Right cardiac atrium (tissue), 5 donors: Measurements from ENCODE around the gene UQCC2. TPM values are rescaled to one million over a fixed set of nuclear protein-coding genes. Genes with fewer than 3 reads are reported as not detected.

ENCODE experiments used
- microRNA-seq, 2 donors: library from miRNA; unstranded; fragments of <30 nt; microRNA quantifications; one replicate each; pipeline ENCODE4 v1.2.0, GENCODE V29; 2020 to 2021
- polyA plus RNA-seq: library from polyadenylated mRNA; stranded (reverse); fragments of 200-250 nt; gene quantifications from one replicate; pipeline ENCODE4 v1.2.3, GENCODE V29; 2013
- total RNA-seq, 4 donors: library from RNA; stranded (reverse); fragmentation: NEBNext Ultra II Directional; extraction: Animal tissue kit (Norgen Biotek cat#: 25700); gene quantifications; one replicate each; pipeline ENCODE4 v1.2.1, GENCODE V29; 2021
- donor health status: healthy with polysubstance abuse.
- donor health status: DM: no; HTN: yes; CAD: no.
- donor health status: DM: no; HTN: no; CAD: no.
- donor health status: DM: no; HTN: yes; CAD: no; lungs with severe emphysema.
- donor health status: DM: yes; HTN: yes; CAD: no.

Gene UQCC2
- total and polyA plus RNA-seq, 5 donors, result 188 to 376 (median 235) TPM

Small RNA genes within 50 kb of the gene (microRNA-seq; reads per million reads assigned to microRNA genes)
- 1.1 to 1.7 reads per million in 2 donors for gene MIR3934

Other genes starting within 250 kb of the UQCC2 start
- 10 to 100 TPM; 14.6 to 17.8 (median 16.7) TPM for gene BAK1, start 131.4 kb downstream of the UQCC2 start, total RNA-seq
- 17.1 TPM for gene BAK1, start 131.4 kb downstream of the UQCC2 start, polyA plus RNA-seq
- 1 to 10 TPM; 4.7 to 9.1 (median 6.5) TPM for gene ITPR3, start 90.4 kb downstream of the UQCC2 start, total RNA-seq
- 5.7 TPM for gene ITPR3, start 90.4 kb downstream of the UQCC2 start, polyA plus RNA-seq
- 10 to 100 TPM in 3 of 4 donors, 1 to 10 TPM in 1; 10.0 to 44.4 (median 27.1) TPM for gene IP6K3, start 35.2 kb upstream of the UQCC2 start, total RNA-seq
- 14.4 TPM for gene IP6K3, start 35.2 kb upstream of the UQCC2 start, polyA plus RNA-seq
- gene LEMD2, start 77.4 kb upstream of the UQCC2 start, total RNA-seq, result 10 to 100 TPM; 29.5 to 34.6 (median 32.9) TPM
- 33.2 TPM for gene LEMD2, start 77.4 kb upstream of the UQCC2 start, polyA plus RNA-seq
- gene MLN, start 92.3 kb upstream of the UQCC2 start, total RNA-seq, result not detected
- gene MLN, start 92.3 kb upstream of the UQCC2 start, polyA plus RNA-seq, result not detected